CD1c-positive myeloid dendritic cell (primary cell): ENCODE results near the gene PDPK1.
A peak's percentile ranks its signal among the peaks of the same experiment; 100 is the strongest.

Experiments
- DNase-seq: peaks from one replicate; pipeline ENCODE4 v3.0.0-alpha.2; 2016; ENCODE audit errors: extremely low spot score

Gene PDPK1

GRCh38 chr16:2537451-2538379 lies at the start of gene PDPK1:
TSS of gene PDPK1 (plus strand) at chr16:2538021. CDS start at chr16:2538113, 92 bp downstream.
- peak; percentile 99 for DNase-seq

GRCh38 chr16:2489581-2489980 lies 48.2 kb upstream of the PDPK1 start:
- no peak for DNase-seq

DNA sequence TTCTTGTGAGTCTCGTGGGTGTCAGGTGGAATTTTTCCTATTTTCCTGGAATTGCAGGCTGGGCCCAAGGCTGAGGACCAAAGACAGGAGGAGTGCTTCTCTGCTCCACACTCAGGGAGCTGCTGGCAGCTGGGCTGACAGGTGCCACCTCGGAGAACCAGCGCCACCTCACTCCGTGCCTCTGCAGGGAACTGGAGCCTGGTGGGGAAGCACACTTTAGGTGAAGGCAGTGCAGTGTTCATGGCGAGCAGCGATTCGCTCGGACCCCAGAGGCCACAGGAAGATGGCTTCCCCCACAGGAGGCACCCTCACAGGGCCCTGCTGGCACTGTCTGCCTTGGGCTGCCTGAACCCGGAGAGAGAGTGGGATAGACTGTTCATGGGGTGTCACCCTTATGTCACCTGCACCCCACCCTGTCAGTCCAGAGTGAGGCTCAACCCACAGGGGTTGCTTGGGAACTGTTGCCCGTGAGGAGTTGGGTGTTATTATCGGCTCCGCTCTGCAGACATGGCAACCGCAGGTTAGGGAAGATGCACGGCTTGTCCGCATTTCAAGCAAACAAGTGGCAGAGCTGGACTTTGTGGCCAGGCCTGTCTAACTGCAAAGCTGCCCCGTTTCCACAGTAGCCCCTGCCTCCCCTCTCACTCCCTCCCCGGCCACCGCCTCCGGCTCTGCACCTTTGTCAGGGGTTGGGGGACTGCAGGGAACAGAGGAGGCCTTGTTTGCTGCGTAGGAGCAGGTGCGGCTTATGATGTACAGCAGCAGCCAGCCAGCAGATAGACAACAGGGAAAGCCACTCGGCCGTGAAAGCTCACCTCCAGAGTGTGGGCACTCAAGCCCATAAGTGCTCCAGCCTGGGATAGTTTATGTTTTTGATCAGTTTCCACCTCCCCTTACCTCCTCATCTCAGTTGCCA lies 47.4 kb upstream of the PDPK1 start:
- DNase-seq, result no peak

- no peak for DNase-seq
Measured at GRCh38 chr16:2492292-2492691, 45.5 kb upstream of the PDPK1 start.

DNA sequence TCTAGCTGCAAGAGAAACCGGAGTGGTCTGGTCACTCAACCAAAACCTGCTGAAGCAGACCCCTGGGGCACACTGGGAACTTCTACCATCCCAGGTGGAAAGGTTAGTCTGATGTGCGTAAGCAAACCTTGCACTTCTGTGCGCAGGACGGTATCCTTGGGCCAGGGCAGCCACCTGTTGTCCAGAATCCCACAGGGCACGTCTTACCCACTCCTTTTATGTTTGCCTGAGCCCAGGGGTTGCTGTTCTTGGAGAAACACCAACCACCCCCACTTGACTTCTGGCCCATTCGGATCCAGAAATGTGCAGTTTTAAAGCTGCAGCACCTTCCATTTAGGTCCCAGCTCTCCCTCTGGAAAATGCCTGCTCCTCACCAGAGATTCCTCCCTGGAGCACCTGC lies 44.2 kb upstream of the PDPK1 start:
- DNase-seq, result no peak

- no peak for DNase-seq
Measured at GRCh38 chr16:2494616-2495015, 43.2 kb upstream of the PDPK1 start.

GRCh38 chr16:2495041-2495440 lies 42.8 kb upstream of the PDPK1 start:
- DNase-seq, result no peak

DNA sequence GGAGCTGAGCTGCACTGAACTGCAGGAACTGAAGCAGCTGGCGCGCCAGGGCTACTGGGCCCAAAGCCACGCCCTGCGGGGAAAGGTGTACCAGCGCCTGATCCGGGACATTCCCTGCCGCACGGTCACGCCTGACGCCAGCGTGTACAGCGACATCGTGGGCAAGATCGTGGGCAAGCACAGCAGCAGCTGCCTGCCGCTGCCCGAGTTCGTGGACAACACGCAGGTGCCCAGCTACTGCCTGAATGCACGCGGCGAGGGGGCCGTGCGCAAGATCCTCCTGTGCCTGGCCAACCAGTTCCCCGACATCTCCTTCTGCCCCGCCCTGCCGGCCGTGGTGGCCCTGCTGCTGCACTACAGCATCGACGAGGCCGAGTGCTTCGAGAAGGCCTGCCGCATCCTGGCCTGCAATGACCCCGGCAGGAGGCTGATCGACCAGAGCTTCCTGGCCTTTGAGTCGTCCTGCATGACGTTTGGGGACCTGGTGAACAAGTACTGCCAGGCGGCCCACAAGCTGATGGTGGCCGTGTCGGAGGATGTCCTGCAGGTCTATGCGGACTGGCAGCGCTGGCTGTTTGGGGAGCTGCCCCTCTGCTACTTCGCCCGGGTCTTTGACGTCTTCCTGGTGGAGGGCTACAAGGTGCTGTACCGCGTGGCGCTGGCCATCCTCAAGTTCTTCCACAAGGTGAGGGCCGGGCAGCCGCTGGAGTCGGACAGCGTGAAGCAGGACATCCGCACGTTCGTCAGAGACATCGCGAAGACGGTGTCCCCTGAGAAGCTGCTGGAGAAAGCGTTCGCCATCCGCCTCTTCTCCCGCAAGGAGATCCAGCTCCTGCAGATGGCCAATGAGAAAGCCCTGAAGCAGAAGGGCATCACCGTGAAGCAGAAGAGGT lies 41.4 kb upstream of the PDPK1 start:
- DNase-seq, result no peak

DNA sequence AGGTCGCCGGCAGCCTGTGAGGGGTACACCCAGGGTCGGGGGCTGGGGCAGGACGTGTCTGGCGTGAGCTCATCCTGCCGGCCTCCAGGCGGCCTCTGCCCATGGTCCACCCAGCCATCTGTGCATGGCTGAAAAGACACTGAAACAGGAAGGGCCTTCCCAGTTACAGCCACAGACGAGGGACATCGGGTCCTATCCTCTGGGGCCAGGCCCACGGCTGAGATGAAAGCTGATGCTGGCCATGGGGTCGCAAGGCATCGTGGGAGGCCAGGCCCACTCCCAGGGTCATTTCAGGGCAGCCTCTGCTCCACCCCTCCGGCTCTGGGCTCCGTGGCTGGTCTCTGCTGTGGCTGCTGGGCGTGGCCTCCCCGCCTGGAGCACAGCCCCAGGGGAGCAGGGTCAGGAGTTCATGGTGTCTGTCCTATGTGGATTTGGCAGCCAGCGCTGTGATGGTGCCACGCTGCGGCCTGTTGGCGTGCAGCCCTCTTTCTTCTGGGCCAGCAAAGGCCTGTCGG lies 40.6 kb upstream of the PDPK1 start:
- no peak for DNase-seq

GRCh38 chr16:2497695-2498484 lies 39.9 kb upstream of the PDPK1 start:
- no peak for DNase-seq

DNA sequence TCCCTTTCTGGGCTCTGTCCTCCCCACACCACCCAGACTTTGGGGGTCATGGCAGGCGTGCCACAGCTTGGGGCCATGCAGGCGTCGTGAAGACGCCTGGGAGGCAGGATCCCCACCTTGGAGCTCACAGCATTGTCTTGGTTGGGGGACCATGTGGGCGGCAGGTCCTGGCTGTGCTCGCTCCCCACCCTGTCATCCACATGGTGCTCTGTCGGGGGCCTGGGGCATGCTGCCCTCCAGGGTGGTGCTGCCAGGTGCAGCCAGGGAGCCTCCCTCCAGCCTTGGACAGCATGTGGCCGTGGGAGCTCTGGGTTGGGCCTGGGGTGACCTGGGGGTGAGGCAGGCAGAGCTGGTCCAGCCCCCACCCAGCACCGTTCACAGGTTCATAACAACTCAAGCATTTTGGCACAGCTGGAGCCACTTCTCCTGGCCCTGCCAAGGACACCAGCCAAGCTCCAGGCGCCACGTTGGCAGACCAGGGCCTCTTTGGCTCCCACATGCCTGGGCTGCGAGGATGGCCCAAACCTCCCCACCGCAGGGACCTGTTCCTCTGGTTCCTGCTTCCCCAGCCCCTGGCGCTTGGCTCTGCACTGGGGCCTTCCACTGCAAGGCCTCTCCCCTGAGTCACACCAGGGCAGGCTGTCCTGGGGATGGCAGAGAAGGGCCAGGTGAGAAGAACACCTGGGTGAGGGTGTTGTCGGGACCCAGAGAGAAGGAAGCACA lies 39.1 kb upstream of the PDPK1 start:
- DNase-seq, result no peak

GRCh38 chr16:2499454-2499853 lies 38.4 kb upstream of the PDPK1 start:
- no peak for DNase-seq

DNA sequence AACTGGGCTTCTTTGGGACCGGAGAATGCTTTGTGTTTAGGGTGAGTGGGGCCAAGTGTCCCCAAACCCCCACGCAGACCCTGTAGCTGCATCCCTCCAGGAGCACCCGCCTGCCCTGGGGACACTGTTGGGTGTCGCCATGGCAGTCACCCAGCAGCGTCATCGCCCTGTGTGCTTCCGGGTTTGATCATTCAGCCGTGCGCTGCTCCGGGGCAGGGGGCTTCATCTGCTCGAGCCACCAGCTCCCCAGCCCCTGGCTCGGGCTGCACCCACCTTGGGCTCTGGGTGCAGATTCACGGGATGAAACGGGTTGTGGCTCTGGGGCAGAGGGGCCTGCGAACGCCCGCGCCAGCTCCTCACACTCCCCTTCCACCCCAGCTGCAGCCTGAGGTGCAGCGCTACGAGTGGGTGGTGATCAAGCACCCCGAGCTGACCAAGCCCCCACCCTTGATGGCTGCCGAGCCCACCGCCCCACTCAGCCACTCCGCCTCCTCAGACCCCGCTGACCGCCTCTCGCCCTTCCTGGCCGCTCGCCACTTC lies 37.9 kb upstream of the PDPK1 start:
- no peak for DNase-seq

GRCh38 chr16:2500430-2500917 lies 37.3 kb upstream of the PDPK1 start:
- no peak for DNase-seq

GRCh38 chr16:2500918-2501750 lies 36.7 kb upstream of the PDPK1 start:
- DNase-seq, result peak; percentile 91

DNA sequence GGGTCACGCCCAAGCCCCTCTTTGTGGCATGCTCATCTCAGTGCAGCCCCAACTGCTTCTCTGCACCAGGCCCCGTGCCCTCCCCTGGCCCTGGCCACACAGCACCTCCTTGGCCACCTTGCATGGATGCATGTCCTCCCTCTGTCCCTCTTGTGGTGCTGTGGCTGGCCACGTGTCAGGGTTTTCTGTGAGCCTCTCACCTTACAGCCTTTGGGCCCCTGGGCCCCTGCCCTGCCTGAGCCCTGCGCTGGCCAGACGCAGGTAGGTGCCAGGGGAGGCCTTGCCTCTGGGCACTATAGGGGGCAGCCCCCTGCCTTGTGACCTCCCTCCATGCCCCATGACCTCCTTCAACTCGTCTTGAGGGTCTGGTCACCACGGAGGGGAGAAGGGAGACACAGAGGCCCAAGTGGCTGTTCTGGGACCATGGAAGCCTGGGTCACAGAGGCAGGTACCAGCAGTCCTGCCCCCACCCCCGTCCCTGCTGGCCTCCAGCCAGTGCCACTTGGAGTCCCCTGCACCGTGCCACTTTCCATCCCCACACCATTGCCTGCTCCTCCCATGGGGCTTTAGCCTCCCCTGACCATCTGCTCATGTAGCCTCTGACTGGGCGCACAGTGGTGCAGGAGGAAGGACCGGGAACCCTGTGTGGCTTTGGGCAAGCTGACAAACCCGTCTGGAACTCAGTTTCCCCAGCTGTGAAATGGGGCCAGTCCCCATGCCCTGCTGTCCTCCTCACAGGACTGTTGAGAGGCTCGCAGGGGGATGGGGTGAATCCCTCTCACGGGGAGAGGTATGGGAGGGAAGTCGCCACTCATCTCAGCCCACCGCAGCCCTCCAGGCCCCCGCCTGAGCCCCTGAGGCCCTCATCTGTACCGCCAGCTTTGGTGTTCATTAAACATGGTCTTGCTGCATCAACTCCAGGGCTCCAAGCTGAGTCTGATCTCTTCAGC lies 35.6 kb upstream of the PDPK1 start:
- no peak for DNase-seq

GRCh38 chr16:2505695-2506094 lies 32.1 kb upstream of the PDPK1 start:
- no peak for DNase-seq
